AG10803 (cell line): ENCODE data around the gene SEMA4D.
"Not testable (repeated sequence)": the region's sequence is repeated elsewhere in the genome, so short reads cannot be mapped to it uniquely, and the experiment has no call there.

Experiments used
- DNase-seq: peaks from one replicate; pipeline ENCODE4 v3.0.0; 2010; ENCODE audit warnings: low read depth
- H3K4me3 ChIP-seq: 2 replicates; pipeline ENCODE4 v1.5.1; 2011; ENCODE audit warnings: mild to moderate bottlenecking, low read length, control low read depth
- CTCF ChIP-seq: conservative IDR thresholded peaks from 2 replicates; pipeline ENCODE4 v1.5.1; 2011; ENCODE audit warnings: mild to moderate bottlenecking, low read length, control low read depth, inconsistent platforms

Gene SEMA4D

GRCh38 chr9:89347651-89348050, 150.3 kb downstream of the SEMA4D start:
- no peak overlapping the region for H3K4me3 ChIP-seq
- no peak for TF ChIP-seq CTCF
- DNase-seq: no peak

GRCh38 chr9:89346696-89347095, 151.2 kb downstream of the SEMA4D start:
- TF ChIP-seq CTCF: no peak
- DNase-seq: no peak
- H3K4me3 ChIP-seq: no peak overlapping the region

GRCh38 chr9:89345476-89345875, 152.4 kb downstream of the SEMA4D start:
- no peak overlapping the region for H3K4me3 ChIP-seq
- DNase-seq: no peak
- no peak for TF ChIP-seq CTCF

DNA sequence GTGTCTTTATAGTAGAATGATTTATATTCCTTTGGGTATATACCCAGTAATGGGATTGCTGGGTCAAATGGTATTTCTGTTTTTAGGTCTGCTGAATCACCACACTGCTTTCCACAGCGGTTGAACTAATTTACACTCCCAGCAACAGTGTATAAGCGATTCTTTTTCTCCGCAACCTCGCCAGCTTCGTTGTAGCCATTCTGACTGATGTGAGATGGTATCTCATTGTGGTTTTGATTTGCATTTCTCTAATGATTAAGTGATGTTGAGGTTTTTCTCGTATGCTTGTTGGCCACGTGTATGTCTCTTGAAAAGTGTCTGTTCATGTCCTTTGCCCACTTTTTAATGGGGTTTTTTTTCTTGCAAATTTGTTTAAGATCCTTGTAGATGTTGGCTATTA, 154.1 kb downstream of the SEMA4D start:
- not testable (repeated sequence) for DNase-seq

GRCh38 chr9:89342948-89343347, 155.0 kb downstream of the SEMA4D start:
- no peak overlapping the region for H3K4me3 ChIP-seq
- no peak for TF ChIP-seq CTCF
- no peak for DNase-seq

More for the DNA sequence above, 154.1 kb downstream of the SEMA4D start:
- not testable (repeated sequence) for H3K4me3 ChIP-seq

- H3K4me3 ChIP-seq: no peak overlapping the region
- DNase-seq: no peak
- no peak for TF ChIP-seq CTCF
Observed at GRCh38 chr9:89342213-89342612, 155.7 kb downstream of the SEMA4D start.

- no peak overlapping the region for H3K4me3 ChIP-seq
- TF ChIP-seq CTCF: no peak
- DNase-seq: no peak
Observed at GRCh38 chr9:89340332-89340731, 157.6 kb downstream of the SEMA4D start.

DNA sequence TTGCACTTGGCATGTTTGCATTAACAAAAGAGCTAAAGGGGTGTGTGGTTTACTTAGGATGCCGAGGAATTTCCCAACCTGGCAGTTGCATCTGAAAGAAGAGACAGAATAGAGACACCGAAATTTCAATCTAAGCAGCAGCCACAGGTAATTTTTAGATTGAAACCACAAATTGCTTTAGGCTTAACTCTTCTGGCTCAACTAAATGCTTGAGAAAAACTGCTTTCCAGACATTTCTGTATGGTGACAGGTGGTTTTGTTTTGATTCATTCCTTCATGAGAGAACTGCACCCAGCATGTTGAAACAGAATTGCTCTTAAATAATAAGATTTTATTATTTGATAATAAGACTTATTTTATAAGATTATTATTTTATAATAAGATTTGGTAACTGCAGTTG, 158.1 kb downstream of the SEMA4D start:
- no peak overlapping the region for H3K4me3 ChIP-seq
- no peak for TF ChIP-seq CTCF
- no peak for DNase-seq
